ENCODE data around the gene SLC30A1. TPM values are rescaled to one million over a fixed set of nuclear protein-coding genes. Genes with fewer than 3 reads are reported as not detected.

The SLC30A1 gene
- total and polyA plus RNA-seq, 2 of the 13 experiments (the other 11 are each of a cell fraction or from before 2014, with no cell fraction given): 5.9 to 24.4 TPM

DNA sequence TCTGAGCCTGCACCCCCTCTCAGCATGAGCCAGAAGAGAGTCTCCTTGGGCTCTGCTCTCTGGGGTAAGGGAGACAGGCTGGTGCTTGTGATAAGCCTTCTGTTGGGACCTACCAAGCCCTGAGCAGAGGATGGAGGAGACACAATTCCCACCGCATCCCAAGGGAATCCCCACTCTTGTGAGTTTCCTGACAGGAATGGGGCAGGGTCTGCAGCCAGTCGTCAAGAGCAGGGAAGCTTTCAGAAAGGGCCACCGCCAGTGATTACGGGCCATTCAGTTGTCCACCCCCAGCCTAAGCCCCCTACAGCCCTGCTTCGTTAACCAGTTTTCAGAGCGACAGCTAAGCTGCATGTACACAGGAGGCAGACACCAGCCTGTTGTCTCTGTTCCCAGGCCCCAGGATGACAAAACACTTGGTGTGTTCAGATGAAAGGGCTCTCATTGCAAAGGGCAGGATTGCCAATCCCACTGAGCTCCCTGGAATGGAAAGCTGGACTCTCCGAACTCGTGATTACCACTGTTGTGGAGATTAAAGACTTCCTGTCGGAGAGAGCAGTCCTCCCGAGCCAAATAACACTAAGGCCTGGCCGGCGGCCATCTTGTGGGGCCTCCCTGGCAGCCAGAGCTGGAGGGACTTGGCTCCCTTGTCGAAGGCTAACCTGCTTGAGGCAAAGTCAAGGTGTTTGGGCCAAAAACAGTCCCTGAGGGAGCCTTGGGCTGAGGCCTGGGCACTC lies 37.4 kb upstream of the SLC30A1 start (continued):
- TF ChIP-seq E2F5 (CRISPR knock-in tag; conservative IDR thresholded peaks at IDR 0.05) (no peak), RORA (CRISPR knock-in tag; IDR thresholded peaks at IDR 0.05) (no peak), ZNF577 (CRISPR knock-in tag; IDR thresholded peaks at IDR 0.05; ENCODE audit: borderline replicate concordance, low read depth) (no peak), ZNF253 (CRISPR knock-in tag; IDR thresholded peaks at IDR 0.05; ENCODE audit: borderline replicate concordance) (no peak), ZNF569 (CRISPR knock-in tag; IDR thresholded peaks at IDR 0.05; ENCODE audit: borderline replicate concordance) (no peak), ZSCAN29 (CRISPR knock-in tag; conservative IDR thresholded peaks at IDR 0.05) (no peak), ZNF484 (CRISPR knock-in tag; IDR thresholded peaks at IDR 0.05; ENCODE audit: borderline replicate concordance, low read depth) (no peak), ZNF772 (CRISPR knock-in tag; IDR thresholded peaks at IDR 0.05) (peak; percentile 31; the same call in 1 of the 2 replicates), NRL (CRISPR knock-in tag; IDR thresholded peaks at IDR 0.05; ENCODE audit: borderline replicate concordance) (0 out of 2 replicates have a peak, but pooled peaks have one; percentile 61), YEATS2 (CRISPR knock-in tag; IDR thresholded peaks at IDR 0.05; ENCODE audit: borderline replicate concordance) (no peak), ZNF652 (CRISPR knock-in tag; IDR thresholded peaks at IDR 0.05; ENCODE audit: borderline replicate concordance, low read depth) (no peak), ZFY (CRISPR knock-in tag; IDR thresholded peaks at IDR 0.05) (peak; percentile 73), ZNF839 (CRISPR knock-in tag; IDR thresholded peaks at IDR 0.05; ENCODE audit: borderline replicate concordance) (no peak), PRMT3 (CRISPR knock-in tag; IDR thresholded peaks at IDR 0.05; ENCODE audit: borderline replicate concordance, low read depth) (no peak), JDP2 (CRISPR knock-in tag; IDR thresholded peaks at IDR 0.05; ENCODE audit: borderline replicate concordance) (no peak), ZNF414 (CRISPR knock-in tag; IDR thresholded peaks at IDR 0.05) (no peak), TBX2 (CRISPR knock-in tag; IDR thresholded peaks at IDR 0.05; ENCODE audit: borderline replicate concordance) (peak; percentile 15; the same call in 1 of the 2 replicates), HIVEP1 (CRISPR knock-in tag; IDR thresholded peaks at IDR 0.05) (0 out of 2 replicates have a peak, but pooled peaks have one; percentile 32), ZNF18 (CRISPR knock-in tag; IDR thresholded peaks at IDR 0.05; ENCODE audit: insufficient replicate concordance) (no peak), HDAC2 (CRISPR knock-in tag; IDR thresholded peaks at IDR 0.05) (0 out of 2 replicates have a peak, but pooled peaks have one; percentile 31), ZZZ3 (CRISPR knock-in tag; IDR thresholded peaks at IDR 0.05; ENCODE audit: borderline replicate concordance) (no peak), ZNF350 (CRISPR knock-in tag; IDR thresholded peaks at IDR 0.05; ENCODE audit: borderline replicate concordance, low read depth) (no peak), ETV5 (CRISPR knock-in tag; IDR thresholded peaks at IDR 0.05; ENCODE audit: borderline replicate concordance) (0 out of 2 replicates have a peak, but pooled peaks have one; percentile 20), RAD21 (CRISPR knock-in tag; IDR thresholded peaks at IDR 0.05) (no peak)
- TF ChIP-seq, protein P1, sequence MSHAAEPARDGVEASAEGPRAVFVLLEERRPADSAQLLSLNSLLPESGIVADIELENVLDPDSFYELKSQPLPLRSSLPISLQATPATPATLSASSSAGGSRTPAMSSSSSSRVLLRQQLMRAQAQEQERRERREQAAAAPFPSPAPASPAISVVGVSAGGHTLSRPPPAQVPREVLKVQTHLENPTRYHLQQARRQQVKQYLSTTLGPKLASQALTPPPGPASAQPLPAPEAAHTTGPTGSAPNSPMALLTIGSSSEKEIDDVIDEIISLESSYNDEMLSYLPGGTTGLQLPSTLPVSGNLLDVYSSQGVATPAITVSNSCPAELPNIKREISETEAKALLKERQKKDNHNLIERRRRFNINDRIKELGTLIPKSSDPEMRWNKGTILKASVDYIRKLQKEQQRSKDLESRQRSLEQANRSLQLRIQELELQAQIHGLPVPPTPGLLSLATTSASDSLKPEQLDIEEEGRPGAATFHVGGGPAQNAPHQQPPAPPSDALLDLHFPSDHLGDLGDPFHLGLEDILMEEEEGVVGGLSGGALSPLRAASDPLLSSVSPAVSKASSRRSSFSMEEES (CRISPR knock-in tag; IDR thresholded peaks at IDR 0.05): peak; percentile 72

Measured in HepG2 (cell line).